HFF-Myc (cell line): ENCODE results near the gene ABCA2.
"Not testable (repeated sequence)": the region's sequence is repeated elsewhere in the genome, so short reads cannot be mapped to it uniquely, and the experiment has no call there.

Source experiments
- DNase-seq: peaks from one replicate; pipeline ENCODE4 v3.0.0-alpha.2; 2011; ENCODE audit warnings: low read depth; ENCODE audit errors: extremely low read depth
- H3K4me3 ChIP-seq: replicated peaks from 2 replicates; pipeline ENCODE4 v1.5.1; 2011; ENCODE audit warnings: low read depth, mild to moderate bottlenecking, control low read depth, low read length
- CTCF ChIP-seq: IDR thresholded peaks from 2 replicates; pipeline ENCODE4 v1.5.1; 2012; ENCODE audit warnings: mild to moderate bottlenecking, low read depth, low read length, control low read depth; ENCODE audit errors: missing control alignments

ABCA2 gene

DNA sequence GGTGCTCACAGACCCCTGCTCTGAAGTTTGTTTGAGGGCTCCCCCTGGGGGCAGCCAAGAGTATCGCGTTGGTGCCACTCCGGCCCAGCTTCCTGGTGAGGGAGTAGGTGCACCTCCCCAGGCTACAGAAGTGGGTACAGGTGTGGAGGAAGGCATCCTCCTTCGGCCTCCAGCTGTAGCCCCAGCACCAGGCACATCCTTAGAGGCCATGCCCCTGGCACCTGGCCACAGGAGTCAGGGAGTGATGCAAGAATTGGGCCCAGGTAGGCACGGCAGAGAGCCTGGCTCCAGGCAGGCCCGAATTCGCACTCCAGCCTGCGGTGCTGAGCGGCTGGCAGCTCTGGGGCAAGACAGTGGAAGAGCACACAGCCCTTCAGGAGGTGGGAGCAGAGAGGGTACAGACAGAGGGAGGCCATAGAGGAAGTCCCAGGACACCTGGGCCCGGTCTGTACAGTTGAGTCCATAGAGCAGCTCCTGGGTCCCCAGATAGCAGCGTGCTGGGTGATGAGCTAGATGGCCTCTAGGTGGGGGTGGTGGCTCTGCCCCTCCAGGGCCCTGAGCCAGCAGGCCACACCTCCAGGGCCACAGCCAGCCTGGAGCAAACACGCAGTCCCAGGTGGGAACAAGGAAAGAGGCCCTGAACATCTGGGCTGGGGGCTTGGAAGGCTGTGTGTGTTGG is 40.0 kb upstream of the ABCA2 start:
- DNase-seq = no peak
- peak overlapping the region; percentile 58; the same call in 1 of the 2 replicates for H3K4me3 ChIP-seq
- peak; percentile 83 for TF ChIP-seq CTCF

GRCh38 chr9:137066096-137066861 is 38.2 kb upstream of the ABCA2 start:
- DNase-seq = no peak
- H3K4me3 ChIP-seq = no peak overlapping the region
- TF ChIP-seq CTCF = no peak

DNA sequence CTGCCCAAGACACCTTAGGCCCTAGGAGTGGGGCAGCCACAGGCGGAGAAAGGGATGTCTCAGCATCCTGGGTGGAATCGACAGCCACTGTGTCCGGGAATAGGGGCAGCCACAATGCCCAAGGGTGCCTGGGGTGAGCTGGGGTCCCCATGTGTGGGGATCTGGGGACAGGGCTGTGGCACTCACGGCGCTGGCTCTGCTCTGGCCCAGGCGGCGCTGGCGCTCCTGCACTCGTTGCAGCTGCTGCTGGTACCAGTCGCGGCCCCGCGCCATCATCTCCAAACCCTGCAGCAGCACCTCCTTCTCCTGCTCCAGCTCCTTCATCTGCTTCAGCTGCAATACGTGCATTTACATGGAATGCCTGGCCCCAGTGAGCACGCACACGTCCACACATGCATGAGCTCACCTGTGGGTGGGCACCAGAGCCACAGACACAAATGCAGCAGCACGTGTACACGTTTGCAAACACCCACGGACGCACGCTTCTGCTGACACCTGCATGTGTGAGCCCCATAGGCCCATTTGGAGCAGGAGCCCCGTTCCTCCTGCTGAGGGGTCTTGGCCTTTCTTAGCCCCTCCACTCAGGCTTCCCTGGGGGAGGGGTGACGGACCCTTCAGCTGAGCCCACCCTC is 37.4 kb upstream of the ABCA2 start:
- no peak for DNase-seq
- TF ChIP-seq CTCF = no peak
- no peak overlapping the region for H3K4me3 ChIP-seq

GRCh38 chr9:137064880-137065164 is 36.8 kb upstream of the ABCA2 start:
- TF ChIP-seq CTCF = no peak
- H3K4me3 ChIP-seq = no peak overlapping the region
- no peak for DNase-seq

GRCh38 chr9:137064027-137064879 is 36.2 kb upstream of the ABCA2 start:
- no peak for DNase-seq
- H3K4me3 ChIP-seq = no peak overlapping the region
- TF ChIP-seq CTCF = peak; percentile 90

GRCh38 chr9:137063311-137064026 is 35.4 kb upstream of the ABCA2 start:
- H3K4me3 ChIP-seq = no peak overlapping the region
- DNase-seq = no peak
- TF ChIP-seq CTCF = no peak

DNA sequence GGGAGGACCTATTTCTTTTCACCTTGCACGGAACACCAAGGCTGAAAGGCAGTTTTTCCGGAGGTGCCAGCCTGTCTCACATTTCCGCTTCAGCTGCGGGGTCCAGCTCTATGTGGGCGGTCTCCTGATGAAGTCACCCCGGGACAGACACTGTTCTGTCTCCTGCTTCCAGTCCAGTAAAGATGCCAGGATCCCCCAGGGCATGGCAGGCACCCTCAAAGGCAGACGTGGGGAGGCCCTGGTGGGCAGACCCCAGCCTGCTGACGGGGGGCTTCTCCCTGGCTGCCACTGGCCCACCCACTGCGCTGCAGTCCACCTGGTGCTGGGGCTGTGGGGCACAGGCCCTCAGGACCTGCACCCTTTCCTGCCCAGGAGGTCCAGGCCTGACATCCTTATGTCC is 34.8 kb upstream of the ABCA2 start:
- H3K4me3 ChIP-seq, DNase-seq: not testable (repeated sequence)
